Chondrocyte (in vitro differentiated cells): ENCODE data around the gene LZTS2. TPM values are rescaled to one million over a fixed set of nuclear protein-coding genes. Genes with fewer than 3 reads are reported as not detected.

Source experiments
- DNase-seq: peaks from one replicate; pipeline ENCODE4 v3.0.0; 2021; ENCODE audit warnings: mixed read lengths, low spot score
- H3K27ac Mint-ChIP-seq: one replicate; pipeline ENCODE4 v1.8.0; 2021; ENCODE audit warnings: mild to moderate bottlenecking, moderate library complexity, mixed read lengths; ENCODE audit not compliant: unreplicated experiment
- H3K27me3 Mint-ChIP-seq: 2 replicates; pipeline ENCODE4 v1.8.0; 2021; ENCODE audit warnings: low read depth, mixed read lengths
- H3K36me3 Mint-ChIP-seq: 2 replicates; pipeline ENCODE4 v1.8.0; 2021; ENCODE audit warnings: low read depth, mixed read lengths
- H3K4me1 Mint-ChIP-seq: 2 replicates; pipeline ENCODE4 v1.8.0; 2021; ENCODE audit warnings: low read depth, mild to moderate bottlenecking, mixed read lengths
- H3K4me3 Mint-ChIP-seq: one replicate; pipeline ENCODE4 v1.8.0; 2021; ENCODE audit warnings: mild to moderate bottlenecking, moderate library complexity, mixed read lengths; ENCODE audit not compliant: unreplicated experiment
- H3K9me3 Mint-ChIP-seq: 2 replicates; pipeline ENCODE4 v1.8.0; 2021; ENCODE audit warnings: low read depth, mixed read lengths
- CTCF ChIP-seq: fragments of 200-600 bp; sonication (generic); IDR thresholded peaks from 2 replicates; pipeline ENCODE4 v1.5.0; 2021; ENCODE audit warnings: antibody characterized with exemption, mild to moderate bottlenecking, moderate library complexity
- total RNA-seq: library from RNA; stranded (reverse); gene quantifications from 3 replicates; pipeline ENCODE4 v1.2.1, GENCODE V29; 2021

The LZTS2 gene
- total RNA-seq, 1 donor from 2014 or later: 79.4 TPM

- peaks cover 21% of the 10 kb centered on the region for H3K4me1 Mint-ChIP-seq
- peaks cover 5% of the 10 kb centered on the region for H3K27me3 Mint-ChIP-seq
- no peak overlapping the region for H3K27ac Mint-ChIP-seq
- DNase-seq: peak; percentile 93
- peak; percentile 87 for TF ChIP-seq CTCF
- no peaks in the 10 kb centered on the region for H3K9me3 Mint-ChIP-seq
- no peaks in the 10 kb centered on the region for H3K36me3 Mint-ChIP-seq
- H3K4me3 Mint-ChIP-seq: no peak overlapping the region
Measured at GRCh38 chr10:101018600-101019439, 19.2 kb downstream of the LZTS2 start.

- H3K9me3 Mint-ChIP-seq: no peaks in the 10 kb centered on the region
- no peaks in the 10 kb centered on the region for H3K36me3 Mint-ChIP-seq
- no peak for DNase-seq
- TF ChIP-seq CTCF: no peak
- H3K4me3 Mint-ChIP-seq: no peak overlapping the region
- H3K4me1 Mint-ChIP-seq: peaks cover 16% of the 10 kb centered on the region
- peaks cover 5% of the 10 kb centered on the region for H3K27me3 Mint-ChIP-seq
- H3K27ac Mint-ChIP-seq: no peak overlapping the region
Measured at GRCh38 chr10:101019440-101019703, 19.8 kb downstream of the LZTS2 start.

- H3K9me3 Mint-ChIP-seq: no peaks in the 10 kb centered on the region
Measured at GRCh38 chr10:101020427-101021075, 20.9 kb downstream of the LZTS2 start.

GRCh38 chr10:101021239-101021638 lies 21.6 kb downstream of the LZTS2 start:
- Mint-ChIP-seq H3K36me3 (no peaks in the 10 kb centered on the region), H3K4me3 (no peak overlapping the region), H3K27ac (no peak overlapping the region), H3K27me3 (peaks cover 5% of the 10 kb centered on the region), H3K9me3 (no peaks in the 10 kb centered on the region), H3K4me1 (peaks cover 5% of the 10 kb centered on the region)
- no peak for TF ChIP-seq CTCF
- DNase-seq: peak; percentile 68

More at GRCh38 chr10:101020427-101021075, 20.9 kb downstream of the LZTS2 start:
- Mint-ChIP-seq H3K27ac (no peak overlapping the region), H3K4me1 (peaks cover 5% of the 10 kb centered on the region), H3K36me3 (no peaks in the 10 kb centered on the region), H3K4me3 (no peak overlapping the region), H3K27me3 (peaks cover 5% of the 10 kb centered on the region)
- TF ChIP-seq CTCF: no peak
- peak; percentile 70 for DNase-seq

- no peak overlapping the region for H3K27ac Mint-ChIP-seq
- H3K36me3 Mint-ChIP-seq: no peaks in the 10 kb centered on the region
- H3K4me1 Mint-ChIP-seq: peaks cover 5% of the 10 kb centered on the region
- peaks cover 1% of the 10 kb centered on the region for H3K27me3 Mint-ChIP-seq
- no peaks in the 10 kb centered on the region for H3K9me3 Mint-ChIP-seq
- no peak overlapping the region for H3K4me3 Mint-ChIP-seq
- no peak for TF ChIP-seq CTCF
- peak; percentile 68 for DNase-seq
Measured at GRCh38 chr10:101021692-101022251, 22.2 kb downstream of the LZTS2 start.
